ENCODE results near the gene FAM131C.

DNA sequence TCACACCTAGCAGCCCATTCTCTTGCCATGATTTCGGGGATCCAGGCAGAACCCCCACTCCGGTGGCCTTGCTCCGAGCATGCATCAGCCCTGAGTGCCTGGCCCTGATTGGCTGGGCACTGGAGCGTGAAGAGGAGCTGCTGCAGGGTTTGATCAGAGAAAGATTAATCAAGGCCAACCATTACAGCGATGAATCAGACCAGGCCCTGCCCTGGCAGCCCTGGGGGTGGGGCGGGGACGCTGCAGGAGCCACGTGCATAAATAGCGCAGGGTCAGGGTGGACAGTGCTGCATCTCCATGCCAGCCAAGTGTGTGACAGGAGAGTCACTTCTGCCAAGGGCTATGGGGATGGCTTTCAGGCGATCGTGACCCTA, 3.4 kb upstream of the FAM131C start:
- TF ChIP-seq, protein P1, sequence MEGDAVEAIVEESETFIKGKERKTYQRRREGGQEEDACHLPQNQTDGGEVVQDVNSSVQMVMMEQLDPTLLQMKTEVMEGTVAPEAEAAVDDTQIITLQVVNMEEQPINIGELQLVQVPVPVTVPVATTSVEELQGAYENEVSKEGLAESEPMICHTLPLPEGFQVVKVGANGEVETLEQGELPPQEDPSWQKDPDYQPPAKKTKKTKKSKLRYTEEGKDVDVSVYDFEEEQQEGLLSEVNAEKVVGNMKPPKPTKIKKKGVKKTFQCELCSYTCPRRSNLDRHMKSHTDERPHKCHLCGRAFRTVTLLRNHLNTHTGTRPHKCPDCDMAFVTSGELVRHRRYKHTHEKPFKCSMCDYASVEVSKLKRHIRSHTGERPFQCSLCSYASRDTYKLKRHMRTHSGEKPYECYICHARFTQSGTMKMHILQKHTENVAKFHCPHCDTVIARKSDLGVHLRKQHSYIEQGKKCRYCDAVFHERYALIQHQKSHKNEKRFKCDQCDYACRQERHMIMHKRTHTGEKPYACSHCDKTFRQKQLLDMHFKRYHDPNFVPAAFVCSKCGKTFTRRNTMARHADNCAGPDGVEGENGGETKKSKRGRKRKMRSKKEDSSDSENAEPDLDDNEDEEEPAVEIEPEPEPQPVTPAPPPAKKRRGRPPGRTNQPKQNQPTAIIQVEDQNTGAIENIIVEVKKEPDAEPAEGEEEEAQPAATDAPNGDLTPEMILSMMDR (IDR thresholded peaks at IDR 0.05; ENCODE audit: insufficient read depth, low read length, poor library complexity, severe bottlenecking): no peak
- TF ChIP-seq EZH2phosphoT487 (conservative IDR thresholded peaks at IDR 0.05; ENCODE audit: low read length): no peak
